HG02981 (cell line): ENCODE results near the gene TBC1D9B.

Experiments used
- ATAC-seq: cut with Tn5 transposase; IDR thresholded peaks from one replicate; pipeline ENCODE4 v1.9.1; 2021; ENCODE audit warnings: mild to moderate bottlenecking, moderate library complexity; ENCODE audit not compliant: unreplicated experiment

Gene TBC1D9B

DNA sequence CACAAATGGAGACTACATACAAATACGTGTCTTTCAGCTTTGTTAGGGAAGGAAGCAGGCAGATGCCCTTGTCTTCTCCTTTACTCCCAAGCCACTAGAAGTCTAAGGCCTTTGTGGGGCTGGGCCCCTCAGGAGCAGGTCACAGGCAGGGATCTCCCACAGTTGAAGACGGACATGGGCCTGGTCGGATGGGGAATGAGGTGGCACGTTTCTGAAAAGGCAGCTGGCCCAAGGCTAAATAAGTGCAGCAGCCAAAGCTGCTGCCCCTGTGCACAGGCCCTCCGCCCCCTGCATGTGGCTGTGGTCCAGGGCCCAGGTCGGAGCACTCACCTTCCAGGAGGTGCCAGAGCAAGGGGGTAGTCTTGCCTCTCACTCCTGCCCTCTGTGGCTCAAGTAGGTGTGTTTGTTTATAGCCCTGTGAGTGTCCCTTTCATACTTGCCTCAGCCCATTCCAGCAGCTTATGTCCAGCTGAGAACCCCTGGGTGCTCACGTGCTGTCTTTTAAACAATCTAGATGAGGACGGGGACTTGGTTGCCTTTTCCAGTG lies 85.2 kb downstream of the TBC1D9B start:
- ATAC-seq = no peak

DNA sequence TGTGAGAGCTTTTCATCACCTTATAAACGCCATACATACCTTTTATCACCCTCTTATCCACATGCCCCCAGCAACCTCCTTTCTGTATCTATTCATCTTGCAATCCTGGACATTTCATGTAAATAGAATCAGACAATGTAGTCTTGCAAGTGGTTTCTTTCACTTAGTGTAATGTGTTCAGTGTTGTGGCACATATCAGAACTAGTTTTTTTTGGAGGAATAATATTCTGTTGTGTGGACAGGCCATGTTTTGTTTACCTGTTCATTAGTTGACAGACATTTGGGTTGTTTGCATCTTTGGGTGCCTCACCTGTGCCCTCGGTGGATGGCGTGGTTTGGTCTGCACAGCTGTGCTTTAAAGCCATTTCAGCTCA lies 85.7 kb downstream of the TBC1D9B start:
- no peak for ATAC-seq

GRCh38 chr5:179821298-179822058 lies 86.2 kb downstream of the TBC1D9B start:
- ATAC-seq = peak; percentile 41

DNA sequence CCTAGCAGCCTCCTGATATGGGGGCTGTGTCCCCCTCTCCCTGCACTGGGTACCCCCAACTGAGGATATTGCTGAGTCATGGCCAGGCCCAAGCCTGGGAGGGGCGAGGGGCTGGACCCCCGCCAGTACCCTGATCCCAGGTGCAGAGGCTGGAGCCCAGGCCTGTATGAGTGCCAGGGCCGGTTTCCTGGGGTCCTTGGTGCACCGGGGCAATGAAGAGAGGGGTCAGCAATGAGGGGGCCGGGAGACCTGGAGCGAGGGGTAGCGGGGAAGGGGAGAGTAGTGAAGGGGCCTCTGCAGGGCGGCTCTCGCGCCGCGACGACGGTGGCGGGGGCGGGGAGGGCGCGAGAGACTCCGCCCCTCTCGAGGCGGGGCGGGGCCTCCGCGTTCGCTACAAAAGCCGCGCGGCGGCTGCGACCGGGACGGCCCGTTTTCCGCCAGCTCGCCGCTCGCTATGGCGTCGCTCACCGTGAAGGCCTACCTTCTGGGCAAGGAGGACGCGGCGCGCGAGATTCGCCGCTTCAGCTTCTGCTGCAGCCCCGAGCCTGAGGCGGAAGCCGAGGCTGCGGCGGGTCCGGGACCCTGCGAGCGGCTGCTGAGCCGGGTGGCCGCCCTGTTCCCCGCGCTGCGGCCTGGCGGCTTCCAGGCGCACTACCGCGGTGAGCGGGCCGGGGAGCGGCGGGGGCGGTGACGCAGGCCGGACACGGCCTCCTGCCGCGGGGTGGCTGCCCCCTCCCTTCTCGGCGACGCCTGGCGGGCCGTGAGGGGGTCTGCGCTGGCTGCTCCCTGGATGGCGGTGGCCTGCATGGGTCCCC lies 87.0 kb downstream of the TBC1D9B start, which contains the start of gene SQSTM1:
Gene SQSTM1 (plus strand): TSS at position 423 of the 815 bp plus-strand sequence. CDS start 32 bp downstream, at position 455.
- ATAC-seq = peak; percentile 35

- ATAC-seq = no peak
These were observed 87.6 kb downstream of the TBC1D9B start for GRCh38 chr5:179820127-179820482.

GRCh38 chr5:179819296-179820126 lies 88.2 kb downstream of the TBC1D9B start:
- no peak for ATAC-seq

DNA sequence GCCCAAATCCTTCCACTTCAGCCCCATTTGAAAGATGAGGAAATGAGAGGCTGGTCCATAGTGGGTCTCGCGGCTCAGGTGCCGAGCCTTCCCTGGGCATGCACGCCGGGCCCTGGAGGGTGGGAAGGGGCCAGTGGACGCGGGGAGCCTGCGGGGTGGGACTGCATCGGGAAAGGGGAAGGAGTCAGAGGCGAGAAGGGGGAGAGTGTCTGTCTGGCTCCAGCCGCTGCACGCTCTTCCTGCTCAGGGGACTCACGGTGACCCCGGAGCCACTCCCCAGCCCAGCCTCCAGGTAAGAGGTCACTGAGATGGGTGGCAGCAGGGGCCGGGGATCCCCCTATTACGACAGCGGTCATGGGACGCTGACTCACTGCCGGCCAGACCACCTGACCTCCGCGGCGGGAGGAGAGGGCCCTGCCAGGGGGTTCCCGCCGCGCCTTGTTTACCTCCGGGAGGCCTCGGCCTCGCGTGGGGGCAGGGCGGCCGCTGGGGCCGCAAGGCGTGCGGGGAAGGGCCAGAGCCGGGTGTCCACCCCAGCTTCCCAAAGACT lies 88.9 kb downstream of the TBC1D9B start:
- peak; percentile 61 for ATAC-seq

- ATAC-seq = no peak
These were observed 89.6 kb downstream of the TBC1D9B start for GRCh38 chr5:179817890-179818745.

GRCh38 chr5:179817470-179817840 lies 90.2 kb downstream of the TBC1D9B start:
- ATAC-seq = no peak

GRCh38 chr5:179816796-179817469 lies 90.8 kb downstream of the TBC1D9B start:
- no peak for ATAC-seq

DNA sequence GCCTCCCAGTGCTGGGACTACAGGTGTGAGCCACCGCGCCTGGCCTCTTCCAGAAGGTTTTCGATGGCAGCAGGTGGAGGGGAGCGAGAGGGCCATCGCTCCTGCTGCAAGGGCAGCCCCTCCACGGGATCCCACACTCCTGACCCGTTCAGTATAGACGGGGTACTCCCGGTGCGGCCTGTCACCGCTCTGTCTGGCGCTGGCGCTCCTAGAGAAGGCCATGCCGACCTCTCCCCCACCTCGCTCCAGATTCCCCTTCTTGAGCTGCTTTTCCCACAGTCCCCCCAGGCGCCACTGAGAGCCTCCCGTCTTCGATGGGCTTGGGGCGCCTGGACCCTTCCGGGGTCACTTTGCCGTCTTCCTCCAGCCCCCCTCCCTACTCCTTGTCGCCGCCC lies 91.3 kb downstream of the TBC1D9B start:
- ATAC-seq = no peak

DNA sequence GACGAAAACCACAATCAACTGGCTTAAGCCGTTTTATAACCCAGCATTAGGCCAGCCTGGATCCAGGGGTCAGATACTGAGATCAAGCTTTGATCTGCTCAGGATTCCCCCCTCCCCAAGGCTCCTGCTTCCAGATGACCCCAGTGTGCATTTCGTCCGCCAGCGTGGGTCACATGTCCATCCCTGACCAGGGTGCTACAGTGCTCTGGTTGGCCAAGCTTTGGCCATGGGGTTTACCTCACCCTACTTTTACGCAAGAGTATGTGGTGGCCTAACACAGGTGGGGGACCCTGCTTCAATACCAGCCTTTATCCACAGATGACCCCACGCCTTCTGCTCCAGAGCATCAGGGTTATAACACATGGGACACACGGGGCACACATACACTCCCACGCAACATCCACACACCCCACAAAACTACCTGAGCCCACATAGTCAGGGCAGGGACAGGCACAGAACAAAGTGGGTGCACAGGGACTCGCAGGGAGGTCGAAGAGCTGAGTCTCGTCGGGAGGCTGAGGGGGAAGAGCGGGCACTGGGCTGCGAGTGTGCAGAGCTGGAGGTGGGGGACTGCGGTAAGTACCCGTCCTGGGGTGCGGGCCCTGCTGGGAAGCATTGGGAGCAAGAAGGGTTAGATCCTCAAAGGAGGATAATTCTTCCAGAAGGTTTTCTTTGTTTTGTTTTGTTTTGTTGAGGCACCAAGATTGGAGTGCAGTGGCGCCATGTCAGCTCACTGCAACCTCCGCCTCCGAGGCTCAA lies 92.0 kb downstream of the TBC1D9B start:
- no peak for ATAC-seq

DNA sequence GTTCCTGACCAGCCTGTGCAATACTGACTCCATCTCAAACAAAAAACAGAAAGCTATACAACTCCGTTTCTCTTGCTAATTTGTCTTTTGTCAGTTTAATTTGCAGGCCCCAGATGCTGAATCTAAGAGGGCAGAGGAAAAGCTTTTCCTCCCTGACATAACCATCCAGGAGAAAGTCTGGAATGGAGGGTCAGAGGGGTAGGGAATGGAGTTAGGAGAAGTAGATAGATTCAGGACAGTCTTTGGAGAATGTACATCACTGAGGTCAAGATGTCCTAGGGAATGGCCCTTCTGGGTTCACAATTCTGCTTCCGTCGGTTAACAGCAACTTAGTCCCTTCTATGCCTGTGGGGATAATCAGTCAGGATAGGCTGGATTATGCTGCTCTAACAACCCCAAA lies 93.6 kb downstream of the TBC1D9B start:
- ATAC-seq = no peak

DNA sequence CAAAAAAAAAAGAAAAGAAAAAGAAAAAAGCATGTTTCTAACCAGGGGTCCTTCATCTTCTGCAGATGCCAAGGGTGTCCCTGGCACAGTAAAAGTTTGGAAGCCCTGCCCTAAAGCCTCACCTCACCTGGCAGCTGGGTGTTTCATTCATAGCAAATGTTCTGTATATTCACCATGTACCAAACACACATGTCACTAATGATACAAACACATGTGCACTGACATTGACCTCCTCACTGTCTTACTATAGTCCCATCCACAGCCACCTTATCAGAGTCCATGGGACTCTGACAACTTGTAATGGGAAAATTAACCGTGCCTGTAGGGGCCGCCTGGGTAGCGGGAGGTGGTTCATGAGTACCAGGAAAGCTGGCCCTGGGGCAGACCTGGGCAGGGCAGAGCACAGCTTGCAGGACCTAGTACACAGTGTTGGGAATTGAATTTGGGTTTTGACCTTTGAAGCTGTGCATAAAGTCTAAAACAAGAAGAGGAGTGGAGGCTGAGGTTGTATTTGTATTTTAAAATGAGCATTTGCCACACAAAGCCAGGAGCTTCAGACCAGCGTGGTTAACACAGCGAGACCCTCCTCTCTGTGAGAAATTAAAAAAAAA lies 94.6 kb downstream of the TBC1D9B start:
- no peak for ATAC-seq

- no peak for ATAC-seq
These were observed 95.4 kb downstream of the TBC1D9B start for GRCh38 chr5:179812135-179812825.
